Measurements from ENCODE around the gene JAK1.

Gene JAK1

GRCh38 chr1:64900916-64901315 lies 65.4 kb downstream of the JAK1 start:
- Histone ChIP-seq H2BK12ac (ENCODE audit: low read length) (no peak overlapping the region), H2AK5ac (ENCODE audit: low read length) (no peak overlapping the region), H3K23ac (ENCODE audit: low read length) (no peak overlapping the region), H3K36me3 (ENCODE audit: control insufficient read depth in 1 of 2, insufficient read depth in 2 of 2, low read length in 2 of 2) (no peaks in the 10 kb centered on the region), H3K27ac (ENCODE audit: low read depth, low read length) (no peak overlapping the region), H3K4me2 (ENCODE audit: low read length) (no peak overlapping the region), H2AFZ (ENCODE audit: insufficient read depth, low read length, poor library complexity) (no peak overlapping the region), H3K9ac (ENCODE audit: low read length) (no peak overlapping the region), H2BK5ac (ENCODE audit: low read depth, low read length, poor library complexity) (no peak overlapping the region), H3K27me3 (ENCODE audit: insufficient read depth, low read length) (no peaks in the 10 kb centered on the region), H4K91ac (ENCODE audit: low read depth, low read length) (no peak overlapping the region), H3K79me2 (ENCODE audit: control insufficient read depth, insufficient read depth, low read length, poor library complexity) (no peaks in the 10 kb centered on the region), H4K12ac (ENCODE audit: low read depth, low read length) (no peak overlapping the region), H3K4ac (ENCODE audit: low read depth, low read length) (no peak overlapping the region), H2BK120ac (ENCODE audit: insufficient read depth, low read length, poor library complexity) (no peak overlapping the region), H3K79me1 (ENCODE audit: low read length) (no peaks in the 10 kb centered on the region), H3K9me3 (ENCODE audit: insufficient read depth, low read depth, low read length) (no peaks in the 10 kb centered on the region), H3K4me1 (ENCODE audit: control insufficient read depth in 1 of 2, insufficient read depth in 2 of 2, low read length in 2 of 2) (peaks cover 9 to 12% of the 10 kb centered on the region in 2 experiments), H3K4me3 (ENCODE audit: low read depth, low read length) (no peak overlapping the region), H4K8ac (ENCODE audit: low read depth, low read length) (no peak overlapping the region), H3K18ac (ENCODE audit: low read length) (no peak overlapping the region), H3K14ac (ENCODE audit: low read length) (no peak overlapping the region)
- DNase-seq: peak; percentile 72 to 89
- WGBS (ENCODE audit: extremely low coverage, insufficient coverage, insufficient read length): no CpG with 5 or more reads among the region's 2 CpGs

- Histone ChIP-seq H3K79me2 (ENCODE audit: control insufficient read depth, insufficient read depth, low read length, poor library complexity) (no peaks in the 10 kb centered on the region), H3K4ac (ENCODE audit: low read depth, low read length) (no peak overlapping the region), H3K18ac (ENCODE audit: low read length) (no peak overlapping the region), H3K79me1 (ENCODE audit: low read length) (no peaks in the 10 kb centered on the region), H2BK12ac (ENCODE audit: low read length) (no peak overlapping the region), H4K8ac (ENCODE audit: low read depth, low read length) (no peak overlapping the region), H3K4me3 (ENCODE audit: low read depth, low read length) (no peak overlapping the region), H3K27me3 (ENCODE audit: insufficient read depth, low read length) (no peaks in the 10 kb centered on the region), H3K9me3 (ENCODE audit: insufficient read depth, low read depth, low read length) (no peaks in the 10 kb centered on the region), H4K12ac (ENCODE audit: low read depth, low read length) (no peak overlapping the region), H2AK5ac (ENCODE audit: low read length) (no peak overlapping the region), H4K91ac (ENCODE audit: low read depth, low read length) (no peak overlapping the region), H3K4me1 (ENCODE audit: control insufficient read depth in 1 of 2, insufficient read depth in 2 of 2, low read length in 2 of 2) (peaks cover 9 to 12% of the 10 kb centered on the region in 2 experiments), H3K14ac (ENCODE audit: low read length) (no peak overlapping the region), H2BK120ac (ENCODE audit: insufficient read depth, low read length, poor library complexity) (no peak overlapping the region), H3K27ac (ENCODE audit: low read depth, low read length) (peak overlapping the region; percentile 70), H2BK5ac (ENCODE audit: low read depth, low read length, poor library complexity) (no peak overlapping the region), H3K4me2 (ENCODE audit: low read length) (peak overlapping the region; percentile 20), H3K36me3 (ENCODE audit: control insufficient read depth in 1 of 2, insufficient read depth in 2 of 2, low read length in 2 of 2) (no peaks in the 10 kb centered on the region), H2AFZ (ENCODE audit: insufficient read depth, low read length, poor library complexity) (no peak overlapping the region), H3K9ac (ENCODE audit: low read length) (no peak overlapping the region), H3K23ac (ENCODE audit: low read length) (no peak overlapping the region)
- DNase-seq: peak; percentile 95 to 96
- WGBS (ENCODE audit: extremely low coverage, insufficient coverage, insufficient read length): no CpG with 5 or more reads among the region's 4 CpGs
These were observed 68.1 kb downstream of the JAK1 start for GRCh38 chr1:64898107-64898861.

GRCh38 chr1:64896551-64896950 lies 69.8 kb downstream of the JAK1 start:
- no peak overlapping the region for H4K12ac ChIP-seq (ENCODE audit: low read depth, low read length)
- H3K79me2 ChIP-seq (ENCODE audit: control insufficient read depth, insufficient read depth, low read length, poor library complexity): no peaks in the 10 kb centered on the region
- H3K4me2 ChIP-seq (ENCODE audit: low read length): no peak overlapping the region
- no peak overlapping the region for H2AFZ ChIP-seq (ENCODE audit: insufficient read depth, low read length, poor library complexity)
- no peak overlapping the region for H3K27ac ChIP-seq (ENCODE audit: low read depth, low read length)
- no peaks in the 10 kb centered on the region for H3K36me3 ChIP-seq (ENCODE audit: control insufficient read depth in 1 of 2, insufficient read depth in 2 of 2, low read length in 2 of 2)
- H3K9me3 ChIP-seq (ENCODE audit: insufficient read depth, low read depth, low read length): no peaks in the 10 kb centered on the region
- no peak overlapping the region for H4K91ac ChIP-seq (ENCODE audit: low read depth, low read length)
- H3K27me3 ChIP-seq (ENCODE audit: insufficient read depth, low read length): no peaks in the 10 kb centered on the region
- no peak overlapping the region for H3K9ac ChIP-seq (ENCODE audit: low read length)
- no peak overlapping the region for H3K4me3 ChIP-seq (ENCODE audit: low read depth, low read length)
- H4K8ac ChIP-seq (ENCODE audit: low read depth, low read length): no peak overlapping the region
- H3K4me1 ChIP-seq (ENCODE audit: control insufficient read depth in 1 of 2, insufficient read depth in 2 of 2, low read length in 2 of 2): peaks cover 9 to 12% of the 10 kb centered on the region in 2 experiments
- H2BK120ac ChIP-seq (ENCODE audit: insufficient read depth, low read length, poor library complexity): no peak overlapping the region
- H3K79me1 ChIP-seq (ENCODE audit: low read length): peaks cover 2% of the 10 kb centered on the region
- peak overlapping the region; percentile 77 for H3K18ac ChIP-seq (ENCODE audit: low read length)
- no CpG with 5 or more reads among the region's 8 CpGs for WGBS (ENCODE audit: extremely low coverage, insufficient coverage, insufficient read length)
- H3K14ac ChIP-seq (ENCODE audit: low read length): no peak overlapping the region
- DNase-seq: peak; percentile 19 to 35
- no peak overlapping the region for H2AK5ac ChIP-seq (ENCODE audit: low read length)
- H3K4ac ChIP-seq (ENCODE audit: low read depth, low read length): no peak overlapping the region
- H2BK5ac ChIP-seq (ENCODE audit: low read depth, low read length, poor library complexity): no peak overlapping the region
- no peak overlapping the region for H3K23ac ChIP-seq (ENCODE audit: low read length)
- no peak overlapping the region for H2BK12ac ChIP-seq (ENCODE audit: low read length)

DNA sequence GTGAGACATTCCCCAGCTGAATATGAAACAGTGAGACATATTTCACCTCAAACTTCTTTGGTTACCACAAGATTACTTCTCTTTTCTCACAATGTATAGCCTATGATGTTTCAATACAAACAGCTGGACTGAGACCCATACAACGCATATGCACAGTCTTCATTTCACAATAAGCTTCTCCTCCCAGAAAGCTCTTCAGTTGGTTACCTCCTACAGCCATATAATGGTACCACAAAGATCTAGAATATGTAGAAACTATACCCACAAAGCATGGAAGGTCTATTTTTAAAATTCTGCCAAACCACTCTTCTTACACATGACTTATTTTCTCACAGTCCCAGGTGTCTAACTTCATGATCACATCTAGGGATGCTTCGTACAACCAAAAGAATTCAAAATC lies 70.8 kb downstream of the JAK1 start:
- H3K9ac ChIP-seq (ENCODE audit: low read length): no peak overlapping the region
- DNase-seq: no peak
- H3K27me3 ChIP-seq (ENCODE audit: insufficient read depth, low read length): no peaks in the 10 kb centered on the region
- H3K4ac ChIP-seq (ENCODE audit: low read depth, low read length): no peak overlapping the region
- no peak overlapping the region for H3K4me2 ChIP-seq (ENCODE audit: low read length)
- no peak overlapping the region for H2BK120ac ChIP-seq (ENCODE audit: insufficient read depth, low read length, poor library complexity)
- no peak overlapping the region for H2AFZ ChIP-seq (ENCODE audit: insufficient read depth, low read length, poor library complexity)
- H3K18ac ChIP-seq (ENCODE audit: low read length): no peak overlapping the region
- H4K8ac ChIP-seq (ENCODE audit: low read depth, low read length): no peak overlapping the region
- no peaks in the 10 kb centered on the region for H3K36me3 ChIP-seq (ENCODE audit: control insufficient read depth in 1 of 2, insufficient read depth in 2 of 2, low read length in 2 of 2)
- H4K12ac ChIP-seq (ENCODE audit: low read depth, low read length): no peak overlapping the region
- peaks cover 2% of the 10 kb centered on the region for H3K79me1 ChIP-seq (ENCODE audit: low read length)
- H3K79me2 ChIP-seq (ENCODE audit: control insufficient read depth, insufficient read depth, low read length, poor library complexity): no peaks in the 10 kb centered on the region
- H3K14ac ChIP-seq (ENCODE audit: low read length): no peak overlapping the region
- H3K23ac ChIP-seq (ENCODE audit: low read length): no peak overlapping the region
- H3K27ac ChIP-seq (ENCODE audit: low read depth, low read length): no peak overlapping the region
- no peak overlapping the region for H2BK12ac ChIP-seq (ENCODE audit: low read length)
- no peaks in the 10 kb centered on the region for H3K9me3 ChIP-seq (ENCODE audit: insufficient read depth, low read depth, low read length)
- no peak overlapping the region for H2BK5ac ChIP-seq (ENCODE audit: low read depth, low read length, poor library complexity)
- H3K4me1 ChIP-seq (ENCODE audit: control insufficient read depth in 1 of 2, insufficient read depth in 2 of 2, low read length in 2 of 2): peaks cover 5 to 8% of the 10 kb centered on the region in 2 experiments
- no peak overlapping the region for H2AK5ac ChIP-seq (ENCODE audit: low read length)
- no CpG with 5 or more reads among the region's 2 CpGs for WGBS (ENCODE audit: extremely low coverage, insufficient coverage, insufficient read length)
- H3K4me3 ChIP-seq (ENCODE audit: low read depth, low read length): no peak overlapping the region
- no peak overlapping the region for H4K91ac ChIP-seq (ENCODE audit: low read depth, low read length)

Data from trophoblast cell (in vitro differentiated cells and primary cell).